ENCODE results near the gene G2E3. TPM values are rescaled to one million over a fixed set of nuclear protein-coding genes. Genes with fewer than 3 reads are reported as not detected.
"Not testable (repeated sequence)": the region's sequence is repeated elsewhere in the genome, so short reads cannot be mapped to it uniquely, and the experiment has no call there.

G2E3 gene
- total RNA-seq, 4 donors from 2014 or later = 7.8 to 16.4 (median 9.8) TPM

- no peak for ATAC-seq (ENCODE audit: low FRiP score)
- no peak for DNase-seq (ENCODE audit: low spot score)
- TF ChIP-seq, protein P1, sequence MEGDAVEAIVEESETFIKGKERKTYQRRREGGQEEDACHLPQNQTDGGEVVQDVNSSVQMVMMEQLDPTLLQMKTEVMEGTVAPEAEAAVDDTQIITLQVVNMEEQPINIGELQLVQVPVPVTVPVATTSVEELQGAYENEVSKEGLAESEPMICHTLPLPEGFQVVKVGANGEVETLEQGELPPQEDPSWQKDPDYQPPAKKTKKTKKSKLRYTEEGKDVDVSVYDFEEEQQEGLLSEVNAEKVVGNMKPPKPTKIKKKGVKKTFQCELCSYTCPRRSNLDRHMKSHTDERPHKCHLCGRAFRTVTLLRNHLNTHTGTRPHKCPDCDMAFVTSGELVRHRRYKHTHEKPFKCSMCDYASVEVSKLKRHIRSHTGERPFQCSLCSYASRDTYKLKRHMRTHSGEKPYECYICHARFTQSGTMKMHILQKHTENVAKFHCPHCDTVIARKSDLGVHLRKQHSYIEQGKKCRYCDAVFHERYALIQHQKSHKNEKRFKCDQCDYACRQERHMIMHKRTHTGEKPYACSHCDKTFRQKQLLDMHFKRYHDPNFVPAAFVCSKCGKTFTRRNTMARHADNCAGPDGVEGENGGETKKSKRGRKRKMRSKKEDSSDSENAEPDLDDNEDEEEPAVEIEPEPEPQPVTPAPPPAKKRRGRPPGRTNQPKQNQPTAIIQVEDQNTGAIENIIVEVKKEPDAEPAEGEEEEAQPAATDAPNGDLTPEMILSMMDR (IDR thresholded peaks at IDR 0.05) = no peak
Observed at GRCh38 chr14:30587141-30587540, 28.2 kb downstream of the G2E3 start.

GRCh38 chr14:30588873-30589272 lies 29.9 kb downstream of the G2E3 start:
- ATAC-seq (ENCODE audit: low FRiP score) (no peak), DNase-seq (ENCODE audit: low spot score) (no peak)
- TF ChIP-seq, protein P1 (IDR thresholded peaks at IDR 0.05) = no peak

- ATAC-seq (ENCODE audit: low FRiP score) = no peak
- TF ChIP-seq, protein P1 (IDR thresholded peaks at IDR 0.05) = no peak
Observed at GRCh38 chr14:30596935-30597334, 38.0 kb downstream of the G2E3 start.

DNA sequence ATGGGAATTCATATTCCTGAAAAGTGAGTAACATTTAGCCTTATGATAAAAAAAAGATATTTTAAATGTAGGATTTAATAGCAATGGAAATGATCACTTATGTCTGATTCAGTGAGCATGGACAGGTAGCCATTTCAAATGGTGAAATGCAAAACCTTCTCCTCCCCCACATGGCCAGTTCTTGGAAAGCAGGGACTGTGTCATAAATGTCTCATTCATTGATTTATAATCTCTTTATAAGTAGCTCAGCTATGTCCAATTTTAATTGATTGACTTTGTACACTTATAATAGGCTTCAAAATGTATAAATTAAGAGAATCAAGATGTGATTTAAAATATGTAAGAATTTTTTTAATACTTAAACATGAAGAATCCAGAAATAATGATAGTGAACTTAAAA lies 38.5 kb downstream of the G2E3 start:
- TF ChIP-seq, protein P1 (IDR thresholded peaks at IDR 0.05) = no peak
- DNase-seq (ENCODE audit: low spot score) (no peak), ATAC-seq (ENCODE audit: low FRiP score) (no peak)

More at GRCh38 chr14:30596935-30597334, 38.0 kb downstream of the G2E3 start:
- no peak for DNase-seq (ENCODE audit: low spot score)

DNA sequence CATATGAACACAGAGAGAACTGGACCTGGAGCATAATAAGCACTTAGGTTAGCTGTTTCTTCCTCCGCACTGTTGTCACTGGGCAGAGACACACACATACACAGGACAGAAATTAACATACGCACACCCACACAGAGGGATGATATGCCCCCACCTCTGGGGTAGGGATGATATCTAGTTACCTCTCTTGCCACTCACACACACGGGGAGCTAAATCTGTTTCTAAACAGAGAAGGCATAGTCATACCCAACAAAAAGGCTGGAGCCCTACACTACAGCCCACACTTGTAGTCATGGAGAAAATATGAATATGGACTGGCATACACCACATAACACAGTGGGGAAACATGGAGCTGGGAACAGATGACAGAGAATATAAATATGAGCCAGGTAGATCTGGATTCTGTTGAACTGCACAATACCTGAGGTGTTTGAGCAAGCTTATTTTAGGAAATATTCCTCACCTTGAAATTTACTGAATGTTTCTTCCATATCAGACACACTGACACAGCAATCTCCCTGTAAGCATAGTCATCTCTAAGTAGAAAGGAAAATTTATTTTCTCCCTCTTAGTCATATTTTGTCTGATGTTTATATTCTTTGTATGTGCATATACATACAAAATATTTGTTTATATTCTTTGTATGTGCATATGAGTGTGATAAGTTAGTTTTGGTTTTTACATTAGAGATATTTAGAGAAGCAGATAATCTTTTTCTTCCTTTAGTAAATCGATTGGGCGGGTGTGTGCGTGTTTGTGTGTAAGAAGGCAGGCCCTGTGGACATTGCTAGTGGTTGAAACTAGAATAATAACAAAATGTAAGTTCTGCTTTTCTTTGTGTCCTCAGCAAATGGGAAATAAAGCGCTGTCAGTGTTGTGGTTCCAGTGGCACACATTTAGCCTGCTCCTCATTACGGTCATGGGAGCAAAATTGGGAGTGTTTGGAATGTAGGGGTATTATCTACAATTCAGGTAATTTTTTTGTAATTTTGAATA lies 42.3 kb downstream of the G2E3 start:
- ATAC-seq (ENCODE audit: low FRiP score) (no peak), DNase-seq (ENCODE audit: low spot score) (no peak)
- TF ChIP-seq, protein P1 (IDR thresholded peaks at IDR 0.05) = no peak

- ATAC-seq (ENCODE audit: low FRiP score) = no peak
- TF ChIP-seq, protein P1 (IDR thresholded peaks at IDR 0.05) = no peak
- no peak for DNase-seq (ENCODE audit: low spot score)
Observed at GRCh38 chr14:30603402-30603801, 44.4 kb downstream of the G2E3 start.

DNA sequence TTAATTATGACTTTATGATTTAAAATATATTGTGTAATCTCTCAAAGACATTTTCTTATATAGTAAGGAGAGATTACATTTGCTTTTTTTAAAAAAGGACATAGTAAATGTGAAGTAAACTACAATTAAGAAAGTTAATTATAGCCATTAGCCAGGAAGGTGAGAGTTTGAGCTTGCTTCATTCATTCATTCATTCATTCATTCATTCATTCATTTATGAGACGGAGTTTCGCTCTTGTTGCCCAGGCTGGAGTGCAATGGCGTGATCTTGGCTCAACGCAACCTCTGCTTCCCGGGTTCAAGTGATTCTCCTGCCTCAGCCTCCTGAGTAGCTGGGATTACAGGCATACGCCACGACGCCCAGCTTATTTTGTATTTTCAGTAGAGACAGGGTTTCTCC lies 45.7 kb downstream of the G2E3 start:
- DNase-seq (ENCODE audit: low spot score); ATAC-seq (ENCODE audit: low FRiP score): not testable (repeated sequence)

Measured in omental fat pad (tissue), 4 donors.